K562 (cell line): ENCODE results near the gene KRTAP4-7. TPM values are rescaled to one million over a fixed set of nuclear protein-coding genes. Genes with fewer than 3 reads are reported as not detected.
"Not testable (repeated sequence)": the region's sequence is repeated elsewhere in the genome, so short reads cannot be mapped to it uniquely, and the experiment has no call there.

ENCODE experiments used
- ATAC-seq: fragments of 200-7000 bp; cut with Tn5 transposase; 3 replicates; pipeline ENCODE4 v1.9.1; 2020; ENCODE audit warnings: moderate library complexity
- BruUV-seq: library from RNA; stranded (reverse); fragments of 400-500 nt; replicated peaks from 2 replicates; lab custom pipeline; 2021; lab: Mats Ljungman, UMichigan
- CTCF ChIA-PET: fragments of 300-600 bp; formaldehyde crosslinking; extraction: SDS; loops from one replicate; lab custom pipeline; 2021; ENCODE audit warnings: low intra/inter-chr PET ratio; lab: Yijun Ruan, JAX
- POLR2A ChIA-PET: fragments of 300-600, 350-650 bp; sonication (Branson Sonifier 250); formaldehyde crosslinking; extraction: SDS; loops from one replicate; lab custom pipeline; 2021; ENCODE audit warnings: antibody characterized with exemption, inconsistent platforms; lab: Yijun Ruan, JAX
- DNase-seq, 4 experiments: peaks; one replicate each; pipeline versions ENCODE4 v3.0.0 to v3.0.0-alpha.2; 2011 to 2018; ENCODE audit warnings: low spot score in 3 of 4, mixed read lengths in 3 of 4; ENCODE audit errors: extremely low read depth in 1 of 4
- FAIRE-seq: peaks from 2 replicates; lab custom pipeline; 2011; peaks lifted over from hg19 to GRCh38; lab: Jason Lieb, UNC
- H2AFZ ChIP-seq: 2 replicates; pipeline ENCODE4 v1.6.0; 2011; ENCODE audit warnings: low read depth, low read length, control low read depth, inconsistent platforms
- H3K27ac ChIP-seq: fragments of 200-600 bp; 3 replicates; pipeline ENCODE4 v1.8.0; 2011; ENCODE audit warnings: low read depth, mild to moderate bottlenecking, control low read depth, inconsistent platforms, low read length, moderate library complexity, mixed read lengths; ENCODE audit errors: extremely low read depth
- H3K27me3 ChIP-seq, 2 experiments: fragments of 300-600 bp in 1 of 2; 2 replicates in 1 of 2; 3 replicates in 1 of 2; pipeline versions ENCODE4 v1.6.0 to v1.8.0; 2011; ENCODE audit warnings: inconsistent platforms in 2 of 2, low read length in 2 of 2, mild to moderate bottlenecking in 1 of 2, mixed read lengths in 1 of 2, moderate library complexity in 1 of 2; ENCODE audit not compliant: control insufficient read depth in 2 of 2, insufficient read depth in 2 of 2
- H3K36me3 ChIP-seq: fragments of 300-600 bp; 3 replicates; pipeline ENCODE4 v1.8.0; 2011; ENCODE audit warnings: mild to moderate bottlenecking, low read length, inconsistent platforms; ENCODE audit not compliant: control insufficient read depth, insufficient read depth
- H3K4me1 ChIP-seq, 2 experiments: fragments of 200-600 bp in 1 of 2; replicated peaks in 1 of 2; 2 replicates in 1 of 2; 3 replicates in 1 of 2; pipeline versions ENCODE4 v1.5.1 to v1.8.0; 2011; ENCODE audit warnings: inconsistent platforms in 2 of 2, low read length in 2 of 2, mild to moderate bottlenecking in 1 of 2, mixed read lengths in 1 of 2, moderate library complexity in 1 of 2; ENCODE audit not compliant: control insufficient read depth in 2 of 2, insufficient read depth in 2 of 2
- H3K4me2 ChIP-seq: 2 replicates; pipeline ENCODE4 v1.6.1; 2011; ENCODE audit warnings: low read length, control low read depth, inconsistent platforms, mixed read lengths; ENCODE audit not compliant: insufficient read depth
- H3K4me3 ChIP-seq: fragments of 200-600 bp; sonication (generic), shearing (Covaris generic); 2 replicates; pipeline ENCODE4 v1.5.1; 2016; ENCODE audit warnings: control low read depth, inconsistent platforms
- H3K79me2 ChIP-seq: fragments of 200-600 bp; 3 replicates; pipeline ENCODE4 v1.8.0; 2011; ENCODE audit warnings: low read length, inconsistent platforms; ENCODE audit not compliant: control insufficient read depth, insufficient read depth
- H3K9ac ChIP-seq, 2 experiments: 2 replicates each; pipeline versions ENCODE4 v1.6.0 to v1.6.1; 2011; ENCODE audit warnings: low read depth in 2 of 2, low read length in 2 of 2, control low read depth in 1 of 2, inconsistent platforms in 1 of 2, mild to moderate bottlenecking in 1 of 2, mixed read lengths in 1 of 2; ENCODE audit not compliant: insufficient read depth in 1 of 2
- H3K9me1 ChIP-seq: one replicate; pipeline ENCODE4 v1.6.0; 2011; ENCODE audit warnings: inconsistent platforms, mild to moderate bottlenecking, low read length, moderate library complexity; ENCODE audit not compliant: control insufficient read depth, insufficient read depth
- H3K9me3 ChIP-seq: replicated peaks from 2 replicates; pipeline ENCODE4 v1.5.1; 2011; ENCODE audit warnings: low read depth, low read length, inconsistent platforms; ENCODE audit not compliant: control insufficient read depth, insufficient read depth
- H4K20me1 ChIP-seq: replicated peaks from 2 replicates; pipeline ENCODE4 v1.6.1; 2011; ENCODE audit warnings: low read length, inconsistent platforms, mixed read lengths; ENCODE audit not compliant: control insufficient read depth, insufficient read depth
- DNMT1 ChIP-seq: fragments of 450-650 bp; IDR thresholded peaks from 2 replicates; pipeline ENCODE4 v1.6.1; 2016; ENCODE audit warnings: antibody characterized with exemption, mild to moderate bottlenecking
- TCF3 ChIP-seq: sonication (generic); formaldehyde crosslinking; IDR thresholded peaks from 2 replicates; pipeline ENCODE4 v1.4.0; 2020; ENCODE audit warnings: mild to moderate bottlenecking, missing genetic modification reagents
- XRCC3 ChIP-seq: fragments of 450-650 bp; IDR thresholded peaks from 2 replicates; pipeline ENCODE4 v1.6.1; 2017; ENCODE audit warnings: mild to moderate bottlenecking, moderate library complexity
- ZNF184 ChIP-seq: sonication (generic); formaldehyde crosslinking; IDR thresholded peaks from 2 replicates; pipeline ENCODE4 v1.5.0; 2020; ENCODE audit warnings: missing genetic modification reagents
- WGBS: fragments of 100-300 bp; shearing (Covaris generic); methylation state at CpG from one replicate; pipeline ENCODE4 v1.1.6; 2016; ENCODE audit warnings: low coverage, mixed read lengths; ENCODE audit not compliant: insufficient coverage; ENCODE audit errors: missing lambda C conversion rate; 5-methylcytosine and 5-hydroxymethylcytosine counted together
- in situ Hi-C: fragments of 300-500 bp; cut with MboI; formaldehyde crosslinking; loops from 4 replicates; pipeline ENCODE4 v1.15.0; 2018; ENCODE audit warnings: inconsistent platforms, mixed read lengths
- intact Hi-C: fragments of 100-400 bp; cut with micrococcal nuclease; formaldehyde crosslinking; loops from 2 replicates; pipeline ENCODE4 v1.14.2; 2022
- polyA plus RNA-seq, 8 experiments: library from polyadenylated mRNA; depleted of rRNA in 4 of 8; stranded (reverse) in 5 of 8; unstranded in 3 of 8; fragments of >200 nt; fragmentation: Nextera tagmentation in 2 of 8; fragmentation: Illumina TruSeq in 1 of 8; extraction: Ambion mirVana in 2 of 8; extraction: Trizol in 1 of 8; gene quantifications; 2 replicates each; pipeline versions ENCODE4 v1.2.1 to v1.2.3, GENCODE V29; 2011 to 2014; ENCODE audit warnings: inconsistent platforms in 1 of 8, missing spikeins in 1 of 8
- total RNA-seq, 7 experiments: library from RNA; depleted of rRNA in 6 of 7; stranded (reverse); fragments of >200 nt in 6 of 7; fragmentation: Illumina TruSeq in 2 of 7; extraction: Trizol in 2 of 7; gene quantifications; 2 replicates each; pipeline versions ENCODE4 v1.2.1 to v1.2.3, GENCODE V29; 2011 to 2021; ENCODE audit warnings: low replicate concordance in 1 of 7
- TF ChIP-seq, protein P1 (sequence below): sonication (generic); formaldehyde crosslinking; IDR thresholded peaks from 2 replicates; pipeline ENCODE4 v1.8.0; 2023; ENCODE audit warnings: mild to moderate bottlenecking, missing genetic modification reagents
- TF ChIP-seq, protein P2 (sequence below): fragments of 250-450 bp; sonication (Bioruptor Pico); IDR thresholded peaks from 2 replicates; pipeline ENCODE4 v1.8.0; 2022; ENCODE audit warnings: inconsistent platforms, mild to moderate bottlenecking, moderate library complexity, borderline replicate concordance

KRTAP4-7 gene
- total and polyA plus RNA-seq, 9 of the 15 experiments (the other 6 are each of a cell fraction or from before 2014, with no cell fraction given), result not detected

DNA sequence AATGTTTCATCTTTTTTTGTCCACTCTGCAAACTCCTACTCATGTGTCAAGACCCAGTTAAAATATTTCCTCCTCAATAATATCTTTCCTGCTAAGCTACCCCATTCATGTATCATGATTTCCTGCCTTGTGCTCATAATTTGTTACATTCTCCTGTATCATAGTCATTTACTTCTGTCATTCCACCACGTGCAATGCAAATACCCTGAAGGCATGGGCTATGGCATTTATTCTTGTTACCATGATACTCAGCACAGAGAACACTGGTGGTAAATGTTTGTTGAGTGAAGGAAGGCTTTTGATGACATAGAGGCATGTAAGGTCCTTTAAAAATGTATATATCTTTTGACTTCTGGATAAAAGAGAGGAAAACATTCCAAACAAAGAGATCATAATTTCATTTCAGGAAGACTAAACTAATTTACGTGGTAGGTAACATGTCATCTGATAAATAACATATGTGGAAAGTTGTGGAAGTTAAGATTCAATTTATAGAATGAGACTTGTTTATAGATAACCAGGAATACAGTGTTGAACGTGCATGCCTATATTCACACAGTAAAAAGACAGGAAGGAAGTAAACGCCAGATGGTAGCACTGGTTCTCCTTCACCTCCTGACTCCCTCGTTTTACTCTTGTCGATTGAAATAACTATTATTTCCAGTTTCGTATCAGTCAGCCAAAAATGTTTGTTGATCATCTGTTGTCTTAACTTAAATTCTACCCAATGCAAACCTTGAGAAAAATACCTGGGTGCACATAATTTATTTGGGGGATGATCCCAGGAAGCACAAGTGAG, 15.9 kb downstream of the KRTAP4-7 start:
- H3K27ac ChIP-seq, H3K9ac ChIP-seq, DNase-seq, BruUV-seq, H3K4me3 ChIP-seq, FAIRE-seq, POLR2A ChIA-PET, H4K20me1 ChIP-seq, H3K79me2 ChIP-seq, intact Hi-C loops, H3K9me3 ChIP-seq, H3K9me1 ChIP-seq, H3K36me3 ChIP-seq, H2AFZ ChIP-seq, in situ Hi-C loops, H3K4me2 ChIP-seq, H3K4me1 ChIP-seq, CTCF ChIA-PET, ATAC-seq, H3K27me3 ChIP-seq: not testable (repeated sequence)
- WGBS, result 0% methylated on average over 6 of the region's 7 CpGs

DNA sequence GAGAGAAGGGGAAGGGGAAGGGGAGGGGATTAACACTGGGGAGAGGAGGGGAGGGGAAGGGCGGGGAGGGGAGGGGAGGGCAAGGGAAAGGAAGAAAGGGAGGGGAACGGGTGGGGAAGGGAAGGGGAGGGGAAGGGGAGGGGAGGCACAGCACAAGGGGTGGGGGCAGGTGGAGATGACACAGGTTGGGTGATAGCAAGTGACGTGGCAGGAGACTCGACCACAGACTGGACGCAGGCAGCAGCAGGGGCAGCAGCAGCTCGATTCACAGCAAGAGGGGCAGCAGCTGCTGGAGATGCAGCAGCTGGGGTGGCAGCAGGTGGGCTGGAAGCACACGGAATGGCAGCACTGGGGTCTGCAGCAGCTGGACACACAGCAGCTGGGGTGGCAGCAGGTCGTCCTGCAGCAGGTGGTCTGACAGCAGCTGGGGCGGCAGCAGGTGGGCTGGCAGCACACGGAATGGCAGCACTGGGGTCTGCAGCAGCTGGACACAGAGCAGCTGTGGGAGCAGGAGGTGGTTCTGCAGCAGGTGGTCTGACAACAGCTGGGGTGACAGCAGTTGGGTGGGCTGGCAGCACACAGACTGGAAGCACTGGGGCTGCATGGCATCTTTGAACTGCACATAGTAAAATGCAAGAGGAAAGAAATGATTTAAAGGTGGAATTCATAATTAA, 17.8 kb downstream of the KRTAP4-7 start, which contains the start of gene KRTAP4-16:
Gene KRTAP4-16, minus strand, starts transcription at position 624 of the 674 bp plus-strand sequence. Its CDS starts 0 bp downstream, at position 624.
- 3% methylated on average over 6 of the region's 10 CpGs for WGBS
- ChIA-PET POLR2A (interaction anchor here (0.9 kb wide), 1 partner anchor 151 kb away, joined by 4 read pairs; no protein-coding TSS in a partner anchor), CTCF (no interaction called here)
- Histone ChIP-seq H3K9me3 (no peaks in the 10 kb centered on the region), H3K79me2 (no peaks in the 10 kb centered on the region), H3K4me1 (no peaks in the 10 kb centered on the region), H3K4me3 (no peak within 1 kb of the TSS), H4K20me1 (no peaks in the 10 kb centered on the region), H3K27ac (no peak within 1 kb of the TSS), H3K9me1 (no peaks in the 10 kb centered on the region), H3K27me3 (0 out of 5 replicates have a peak, but pooled peaks cover 0 to 4% of the 10 kb centered on the region in 2 experiments), H3K4me2 (no peak within 1 kb of the TSS), H3K36me3 (no peaks in the 10 kb centered on the region), H3K9ac (no peak within 1 kb of the TSS), H2AFZ (no peak within 1 kb of the TSS)
- in situ Hi-C loops (no loop called here), intact Hi-C loops (no loop called here)
- FAIRE-seq (no peak), DNase-seq (no peak), ATAC-seq (no peak)
- no TSS peak for BruUV-seq
- TF ChIP-seq, protein P1, sequence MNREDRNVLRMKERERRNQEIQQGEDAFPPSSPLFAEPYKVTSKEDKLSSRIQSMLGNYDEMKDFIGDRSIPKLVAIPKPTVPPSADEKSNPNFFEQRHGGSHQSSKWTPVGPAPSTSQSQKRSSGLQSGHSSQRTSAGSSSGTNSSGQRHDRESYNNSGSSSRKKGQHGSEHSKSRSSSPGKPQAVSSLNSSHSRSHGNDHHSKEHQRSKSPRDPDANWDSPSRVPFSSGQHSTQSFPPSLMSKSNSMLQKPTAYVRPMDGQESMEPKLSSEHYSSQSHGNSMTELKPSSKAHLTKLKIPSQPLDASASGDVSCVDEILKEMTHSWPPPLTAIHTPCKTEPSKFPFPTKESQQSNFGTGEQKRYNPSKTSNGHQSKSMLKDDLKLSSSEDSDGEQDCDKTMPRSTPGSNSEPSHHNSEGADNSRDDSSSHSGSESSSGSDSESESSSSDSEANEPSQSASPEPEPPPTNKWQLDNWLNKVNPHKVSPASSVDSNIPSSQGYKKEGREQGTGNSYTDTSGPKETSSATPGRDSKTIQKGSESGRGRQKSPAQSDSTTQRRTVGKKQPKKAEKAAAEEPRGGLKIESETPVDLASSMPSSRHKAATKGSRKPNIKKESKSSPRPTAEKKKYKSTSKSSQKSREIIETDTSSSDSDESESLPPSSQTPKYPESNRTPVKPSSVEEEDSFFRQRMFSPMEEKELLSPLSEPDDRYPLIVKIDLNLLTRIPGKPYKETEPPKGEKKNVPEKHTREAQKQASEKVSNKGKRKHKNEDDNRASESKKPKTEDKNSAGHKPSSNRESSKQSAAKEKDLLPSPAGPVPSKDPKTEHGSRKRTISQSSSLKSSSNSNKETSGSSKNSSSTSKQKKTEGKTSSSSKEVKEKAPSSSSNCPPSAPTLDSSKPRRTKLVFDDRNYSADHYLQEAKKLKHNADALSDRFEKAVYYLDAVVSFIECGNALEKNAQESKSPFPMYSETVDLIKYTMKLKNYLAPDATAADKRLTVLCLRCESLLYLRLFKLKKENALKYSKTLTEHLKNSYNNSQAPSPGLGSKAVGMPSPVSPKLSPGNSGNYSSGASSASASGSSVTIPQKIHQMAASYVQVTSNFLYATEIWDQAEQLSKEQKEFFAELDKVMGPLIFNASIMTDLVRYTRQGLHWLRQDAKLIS (CRISPR knock-in tag), result no peak
- TF ChIP-seq, protein P2, sequence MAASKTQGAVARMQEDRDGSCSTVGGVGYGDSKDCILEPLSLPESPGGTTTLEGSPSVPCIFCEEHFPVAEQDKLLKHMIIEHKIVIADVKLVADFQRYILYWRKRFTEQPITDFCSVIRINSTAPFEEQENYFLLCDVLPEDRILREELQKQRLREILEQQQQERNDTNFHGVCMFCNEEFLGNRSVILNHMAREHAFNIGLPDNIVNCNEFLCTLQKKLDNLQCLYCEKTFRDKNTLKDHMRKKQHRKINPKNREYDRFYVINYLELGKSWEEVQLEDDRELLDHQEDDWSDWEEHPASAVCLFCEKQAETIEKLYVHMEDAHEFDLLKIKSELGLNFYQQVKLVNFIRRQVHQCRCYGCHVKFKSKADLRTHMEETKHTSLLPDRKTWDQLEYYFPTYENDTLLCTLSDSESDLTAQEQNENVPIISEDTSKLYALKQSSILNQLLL, result no peak
- no peak for TF ChIP-seq ZNF184
- no peak for TF ChIP-seq DNMT1
- TF ChIP-seq TCF3, result no peak
- no peak for TF ChIP-seq XRCC3
